ENCODE data around the gene ADGRG1.

ADGRG1 gene

GRCh38 chr16:57635266-57636097, 7.1 kb downstream of the ADGRG1 start:
- DNase-seq (ENCODE audit: low read depth), result no peak

GRCh38 chr16:57636184-57636583, 7.8 kb downstream of the ADGRG1 start:
- DNase-seq (ENCODE audit: low read depth), result no peak

- no peak for DNase-seq (ENCODE audit: low read depth)
These were observed 8.6 kb downstream of the ADGRG1 start for GRCh38 chr16:57637020-57637419.

- DNase-seq (ENCODE audit: low read depth), result no peak
These were observed 9.0 kb downstream of the ADGRG1 start for GRCh38 chr16:57637424-57637823.

GRCh38 chr16:57637965-57638364, 9.5 kb downstream of the ADGRG1 start:
- DNase-seq (ENCODE audit: low read depth), result no peak

GRCh38 chr16:57638381-57638780, 10.0 kb downstream of the ADGRG1 start:
- DNase-seq (ENCODE audit: low read depth), result no peak

GRCh38 chr16:57639172-57639887, 10.9 kb downstream of the ADGRG1 start:
- no peak for DNase-seq (ENCODE audit: low read depth)

GRCh38 chr16:57640185-57640584, 11.8 kb downstream of the ADGRG1 start:
- DNase-seq (ENCODE audit: low read depth), result no peak

- DNase-seq (ENCODE audit: low read depth), result no peak
These were observed 12.2 kb downstream of the ADGRG1 start for GRCh38 chr16:57640612-57641011.

GRCh38 chr16:57642160-57643135, 14.0 kb downstream of the ADGRG1 start:
- no peak for DNase-seq (ENCODE audit: low read depth)

GRCh38 chr16:57643147-57643874, 14.9 kb downstream of the ADGRG1 start:
- no peak for DNase-seq (ENCODE audit: low read depth)

- DNase-seq (ENCODE audit: low read depth), result no peak
These were observed 15.5 kb downstream of the ADGRG1 start for GRCh38 chr16:57643910-57644309.

GRCh38 chr16:57644383-57645014, 16.1 kb downstream of the ADGRG1 start:
- no peak for DNase-seq (ENCODE audit: low read depth)

GRCh38 chr16:57645169-57645568, 16.7 kb downstream of the ADGRG1 start:
- no peak for DNase-seq (ENCODE audit: low read depth)

GRCh38 chr16:57645691-57646387, 17.4 kb downstream of the ADGRG1 start:
- no peak for DNase-seq (ENCODE audit: low read depth)

GRCh38 chr16:57646388-57647039, 18.1 kb downstream of the ADGRG1 start:
- DNase-seq (ENCODE audit: low read depth), result no peak

- no peak for DNase-seq (ENCODE audit: low read depth)
These were observed 18.9 kb downstream of the ADGRG1 start for GRCh38 chr16:57647136-57647875.

GRCh38 chr16:57648125-57648524, 19.7 kb downstream of the ADGRG1 start:
- no peak for DNase-seq (ENCODE audit: low read depth)

All from activated gamma-delta T cell treated with anti-CD3 and anti-CD28 coated beads, Interleukin-2, amount 50 U/mL, for 16 hours (primary cell).